Parathyroid adenoma (tissue), 2 donors: ENCODE measurements around the gene INSYN2A.

Experiments
- H2AFZ ChIP-seq: fragments of 300-600 bp; sonication (generic); one replicate; pipeline ENCODE4 v1.7.0; 2017; ENCODE audit warnings: antibody characterized with exemption, mild to moderate bottlenecking
- H3K27ac ChIP-seq: fragments of 300-600 bp; sonication (generic); one replicate; pipeline ENCODE4 v1.7.0; 2017
- H3K27me3 ChIP-seq: fragments of 300-600 bp; sonication (generic); one replicate; pipeline ENCODE4 v1.7.0; 2017; ENCODE audit warnings: low read length; ENCODE audit not compliant: control insufficient read depth, insufficient read depth
- H3K36me3 ChIP-seq: fragments of 300-600 bp; sonication (generic); one replicate; pipeline ENCODE4 v1.7.0; 2017; ENCODE audit warnings: low read length; ENCODE audit not compliant: control insufficient read depth, insufficient read depth
- H3K4me1 ChIP-seq: fragments of 300-600 bp; sonication (generic); one replicate; pipeline ENCODE4 v1.7.0; 2017; ENCODE audit warnings: control low read depth
- H3K4me2 ChIP-seq: fragments of 300-600 bp; sonication (generic); one replicate; pipeline ENCODE4 v1.7.0; 2017; ENCODE audit warnings: low read length
- H3K4me3 ChIP-seq: fragments of 300-600 bp; sonication (generic); one replicate; pipeline ENCODE4 v1.7.0; 2017; ENCODE audit warnings: low read depth, low read length
- H3K79me2 ChIP-seq: fragments of 300-600 bp; sonication (generic); one replicate; pipeline ENCODE4 v1.7.0; 2017; ENCODE audit warnings: control low read depth
- H3K9ac ChIP-seq: fragments of 300-600 bp; sonication (generic); one replicate; pipeline ENCODE4 v1.7.0; 2017; ENCODE audit warnings: mild to moderate bottlenecking
- H3K9me3 ChIP-seq: fragments of 300-600 bp; sonication (generic); one replicate; pipeline ENCODE4 v1.7.0; 2017; ENCODE audit warnings: low read length; ENCODE audit not compliant: control insufficient read depth
- CTCF ChIP-seq: fragments of 300-600 bp; sonication (generic); IDR thresholded peaks from one replicate; pipeline ENCODE4 v1.7.0; 2017; ENCODE audit warnings: antibody characterized with exemption, mild to moderate bottlenecking
- donor health status: primary hyperparathyroidism.

Gene INSYN2A

GRCh38 chr10:127196282-127197153 is at the start of gene INSYN2A:
Gene INSYN2A (minus strand): TSS chr10:127196591. CDS start chr10:127176395, 20,196 bp downstream.
- H3K9ac ChIP-seq, result no peak within 1 kb of the TSS
- H3K4me2 ChIP-seq, result peak within 1 kb of the TSS; percentile 63
- H3K27ac ChIP-seq, result no peak within 1 kb of the TSS
- H3K27me3 ChIP-seq, result no peaks in the 10 kb centered on the region
- peak within 1 kb of the TSS; percentile 13 for H3K4me3 ChIP-seq
- H3K9me3 ChIP-seq, result no peaks in the 10 kb centered on the region
- H3K4me1 ChIP-seq, result peaks cover 3% of the 10 kb centered on the region
- no peaks in the 10 kb centered on the region for H3K79me2 ChIP-seq
- H3K36me3 ChIP-seq, result no peaks in the 10 kb centered on the region
- no peak for TF ChIP-seq CTCF
- H2AFZ ChIP-seq, result no peak within 1 kb of the TSS

- no peak overlapping the region for H2AFZ ChIP-seq
- no peaks in the 10 kb centered on the region for H3K4me1 ChIP-seq
- no peak overlapping the region for H3K4me2 ChIP-seq
- H3K36me3 ChIP-seq, result no peaks in the 10 kb centered on the region
- H3K27ac ChIP-seq, result no peak overlapping the region
- no peak overlapping the region for H3K9ac ChIP-seq
- no peaks in the 10 kb centered on the region for H3K79me2 ChIP-seq
- H3K9me3 ChIP-seq, result no peaks in the 10 kb centered on the region
- no peak overlapping the region for H3K4me3 ChIP-seq
- H3K27me3 ChIP-seq, result no peaks in the 10 kb centered on the region
- TF ChIP-seq CTCF, result no peak
These were observed 49.1 kb upstream of the INSYN2A start for GRCh38 chr10:127245456-127245855.

- peak; percentile 51 for TF ChIP-seq CTCF
- Histone ChIP-seq H3K79me2 (no peaks in the 10 kb centered on the region), H3K27ac (no peak overlapping the region), H3K4me2 (no peak overlapping the region), H3K36me3 (no peaks in the 10 kb centered on the region), H3K27me3 (no peaks in the 10 kb centered on the region), H2AFZ (no peak overlapping the region), H3K9ac (no peak overlapping the region), H3K4me1 (no peaks in the 10 kb centered on the region), H3K4me3 (no peak overlapping the region), H3K9me3 (no peaks in the 10 kb centered on the region)
These were observed 47.3 kb upstream of the INSYN2A start for GRCh38 chr10:127243490-127244272.

- Histone ChIP-seq H3K4me1 (no peaks in the 10 kb centered on the region), H3K9me3 (no peaks in the 10 kb centered on the region), H3K4me3 (no peak overlapping the region), H3K36me3 (no peaks in the 10 kb centered on the region), H3K27me3 (no peaks in the 10 kb centered on the region), H3K27ac (no peak overlapping the region), H3K9ac (no peak overlapping the region), H2AFZ (no peak overlapping the region), H3K79me2 (no peaks in the 10 kb centered on the region), H3K4me2 (no peak overlapping the region)
- TF ChIP-seq CTCF, result no peak
These were observed 46.5 kb upstream of the INSYN2A start for GRCh38 chr10:127242914-127243313.
